Panc1 (cell line): ENCODE results near the gene TRIM62. TPM values are rescaled to one million over a fixed set of nuclear protein-coding genes. Genes with fewer than 3 reads are reported as not detected.

ENCODE experiments used
- ATAC-seq: fragments of 200-7000 bp; cut with Tn5 transposase; 2 replicates; pipeline ENCODE4 v1.9.1; 2020; ENCODE audit warnings: mild to moderate bottlenecking, moderate library complexity
- BruUV-seq: library from RNA; stranded (reverse); fragments of 400-500 nt; replicated peaks from 2 replicates; lab custom pipeline; 2021; lab: Mats Ljungman, UMichigan
- CTCF ChIA-PET: fragments of 300-600 bp; sonication (Branson Sonifier 250); formaldehyde crosslinking; loops from one replicate; lab custom pipeline; 2022; ENCODE audit warnings: antibody characterized with exemption; lab: Charles Lee
- POLR2A ChIA-PET: fragments of 300-600 bp; sonication (Branson Sonifier 250); formaldehyde crosslinking; loops from one replicate; lab custom pipeline; 2022; ENCODE audit warnings: antibody characterized with exemption; lab: Charles Lee
- DNase-seq: peaks from one replicate; pipeline ENCODE4 v3.0.0-alpha.2; 2010; ENCODE audit warnings: low read depth, low spot score
- H3K27ac ChIP-seq: 2 replicates; pipeline ENCODE4 v1.5.1; 2011; ENCODE audit warnings: mild to moderate bottlenecking, low read length, inconsistent platforms
- H3K27me3 ChIP-seq: fragments of 200-500 bp; sonication (Bioruptor generic); 2 replicates; pipeline ENCODE4 v1.6.0; 2014; ENCODE audit warnings: low read length, inconsistent platforms; ENCODE audit not compliant: control insufficient read depth, insufficient read depth
- H3K36me3 ChIP-seq: fragments of 200-500 bp; sonication (Bioruptor generic); 2 replicates; pipeline ENCODE4 v1.5.1; 2014; ENCODE audit warnings: inconsistent platforms, mild to moderate bottlenecking, low read length, moderate library complexity; ENCODE audit not compliant: control insufficient read depth, insufficient read depth
- H3K4me1 ChIP-seq: 2 replicates; pipeline ENCODE4 v1.5.1; 2011; ENCODE audit warnings: inconsistent platforms, mild to moderate bottlenecking, low read length, moderate library complexity; ENCODE audit not compliant: control insufficient read depth, insufficient read depth
- H3K4me3 ChIP-seq, 2 experiments: 2 replicates each; pipeline ENCODE4 v1.5.1; 2011 to 2012; ENCODE audit warnings: low read depth in 2 of 2, low read length in 2 of 2, mild to moderate bottlenecking in 2 of 2, inconsistent platforms in 1 of 2, moderate library complexity in 1 of 2
- H3K9me3 ChIP-seq: fragments of 200-500 bp; sonication (Bioruptor generic); 2 replicates; pipeline ENCODE4 v1.5.1; 2014; ENCODE audit warnings: low read depth, mild to moderate bottlenecking, inconsistent platforms, low read length, moderate library complexity; ENCODE audit not compliant: control insufficient read depth, insufficient read depth
- POLR2AphosphoS5 ChIP-seq: IDR thresholded peaks from 2 replicates; pipeline ENCODE4 v1.6.1; 2012; ENCODE audit warnings: mild to moderate bottlenecking, low read depth, low read length, moderate library complexity
- SIN3A ChIP-seq: IDR thresholded peaks from 2 replicates; pipeline ENCODE4 v1.6.1; 2012; ENCODE audit warnings: low read depth, mild to moderate bottlenecking, low read length, moderate library complexity, borderline replicate concordance; ENCODE audit not compliant: insufficient read depth
- TCF7L2 ChIP-seq: IDR thresholded peaks from 2 replicates; pipeline ENCODE4 v1.6.1; 2011; ENCODE audit warnings: mild to moderate bottlenecking, low read depth, low read length, inconsistent platforms
- in situ Hi-C: cut with HindIII; loops from 2 replicates; pipeline ENCODE4 v1.10.0; 2016; ENCODE audit warnings: low sequenced_read_pairs, low pct_unique_long_range_greater_than_20kb
- intact Hi-C: fragments of 100-400 bp; cut with micrococcal nuclease; formaldehyde crosslinking; loops from one replicate; pipeline ENCODE4 v1.10.0; 2022; ENCODE audit not compliant: unreplicated experiment
- total RNA-seq: library from RNA; stranded (reverse); gene quantifications from one replicate; pipeline ENCODE4 v1.2.1, GENCODE V29; 2021; ENCODE audit not compliant: unreplicated experiment
- TF ChIP-seq, protein P1 (sequence below): fragments of 450-650 bp; IDR thresholded peaks from 2 replicates; pipeline ENCODE4 v1.5.1; 2017; ENCODE audit warnings: mild to moderate bottlenecking
- TF ChIP-seq, protein P2 (sequence below), 2 experiments: IDR thresholded peaks; 2 replicates each; pipeline ENCODE4 v1.6.1; 2011 to 2012; ENCODE audit warnings: low read depth in 2 of 2, control low read depth in 1 of 2, low read length in 1 of 2, mild to moderate bottlenecking in 1 of 2, moderate library complexity in 1 of 2; ENCODE audit not compliant: insufficient read depth in 1 of 2

The TRIM62 gene
- total RNA-seq, 1 experiment from 2014 or later = 7.4 TPM

DNA sequence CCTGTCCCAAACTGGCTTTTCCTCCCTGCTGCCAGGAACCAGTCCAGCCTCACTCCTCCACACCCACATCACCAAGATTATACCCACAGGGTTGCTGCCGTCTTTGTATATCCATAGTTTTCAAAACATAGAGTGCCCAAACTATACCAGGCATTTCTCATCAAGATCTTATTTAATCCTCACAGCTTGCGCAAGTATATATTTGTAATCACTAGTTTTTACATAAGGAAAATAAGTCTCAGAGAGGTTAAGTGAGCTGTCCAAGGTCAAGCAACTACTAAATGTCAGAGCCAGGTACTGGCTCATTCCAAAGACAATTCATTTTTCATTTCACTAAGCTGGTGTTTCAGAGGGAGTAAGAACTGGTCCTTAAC lies 39.5 kb upstream of the TRIM62 start:
- H3K27me3 ChIP-seq = no peaks in the 10 kb centered on the region
- TF ChIP-seq POLR2AphosphoS5 (no peak), SIN3A (no peak), TCF7L2 (no peak)
- TF ChIP-seq, protein P1, sequence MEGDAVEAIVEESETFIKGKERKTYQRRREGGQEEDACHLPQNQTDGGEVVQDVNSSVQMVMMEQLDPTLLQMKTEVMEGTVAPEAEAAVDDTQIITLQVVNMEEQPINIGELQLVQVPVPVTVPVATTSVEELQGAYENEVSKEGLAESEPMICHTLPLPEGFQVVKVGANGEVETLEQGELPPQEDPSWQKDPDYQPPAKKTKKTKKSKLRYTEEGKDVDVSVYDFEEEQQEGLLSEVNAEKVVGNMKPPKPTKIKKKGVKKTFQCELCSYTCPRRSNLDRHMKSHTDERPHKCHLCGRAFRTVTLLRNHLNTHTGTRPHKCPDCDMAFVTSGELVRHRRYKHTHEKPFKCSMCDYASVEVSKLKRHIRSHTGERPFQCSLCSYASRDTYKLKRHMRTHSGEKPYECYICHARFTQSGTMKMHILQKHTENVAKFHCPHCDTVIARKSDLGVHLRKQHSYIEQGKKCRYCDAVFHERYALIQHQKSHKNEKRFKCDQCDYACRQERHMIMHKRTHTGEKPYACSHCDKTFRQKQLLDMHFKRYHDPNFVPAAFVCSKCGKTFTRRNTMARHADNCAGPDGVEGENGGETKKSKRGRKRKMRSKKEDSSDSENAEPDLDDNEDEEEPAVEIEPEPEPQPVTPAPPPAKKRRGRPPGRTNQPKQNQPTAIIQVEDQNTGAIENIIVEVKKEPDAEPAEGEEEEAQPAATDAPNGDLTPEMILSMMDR = no peak
- TF ChIP-seq, protein P2, sequence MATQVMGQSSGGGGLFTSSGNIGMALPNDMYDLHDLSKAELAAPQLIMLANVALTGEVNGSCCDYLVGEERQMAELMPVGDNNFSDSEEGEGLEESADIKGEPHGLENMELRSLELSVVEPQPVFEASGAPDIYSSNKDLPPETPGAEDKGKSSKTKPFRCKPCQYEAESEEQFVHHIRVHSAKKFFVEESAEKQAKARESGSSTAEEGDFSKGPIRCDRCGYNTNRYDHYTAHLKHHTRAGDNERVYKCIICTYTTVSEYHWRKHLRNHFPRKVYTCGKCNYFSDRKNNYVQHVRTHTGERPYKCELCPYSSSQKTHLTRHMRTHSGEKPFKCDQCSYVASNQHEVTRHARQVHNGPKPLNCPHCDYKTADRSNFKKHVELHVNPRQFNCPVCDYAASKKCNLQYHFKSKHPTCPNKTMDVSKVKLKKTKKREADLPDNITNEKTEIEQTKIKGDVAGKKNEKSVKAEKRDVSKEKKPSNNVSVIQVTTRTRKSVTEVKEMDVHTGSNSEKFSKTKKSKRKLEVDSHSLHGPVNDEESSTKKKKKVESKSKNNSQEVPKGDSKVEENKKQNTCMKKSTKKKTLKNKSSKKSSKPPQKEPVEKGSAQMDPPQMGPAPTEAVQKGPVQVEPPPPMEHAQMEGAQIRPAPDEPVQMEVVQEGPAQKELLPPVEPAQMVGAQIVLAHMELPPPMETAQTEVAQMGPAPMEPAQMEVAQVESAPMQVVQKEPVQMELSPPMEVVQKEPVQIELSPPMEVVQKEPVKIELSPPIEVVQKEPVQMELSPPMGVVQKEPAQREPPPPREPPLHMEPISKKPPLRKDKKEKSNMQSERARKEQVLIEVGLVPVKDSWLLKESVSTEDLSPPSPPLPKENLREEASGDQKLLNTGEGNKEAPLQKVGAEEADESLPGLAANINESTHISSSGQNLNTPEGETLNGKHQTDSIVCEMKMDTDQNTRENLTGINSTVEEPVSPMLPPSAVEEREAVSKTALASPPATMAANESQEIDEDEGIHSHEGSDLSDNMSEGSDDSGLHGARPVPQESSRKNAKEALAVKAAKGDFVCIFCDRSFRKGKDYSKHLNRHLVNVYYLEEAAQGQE (IDR thresholded peaks at IDR 0.05; ENCODE audit: insufficient read depth in 1 of 2, low read depth in 2 of 2, low read length in 1 of 2) = 0 out of 4 replicates have a peak, but pooled peaks of 1 of the 2 experiments have one; percentile 40
- H3K36me3 ChIP-seq = no peaks in the 10 kb centered on the region
- BruUV-seq = no TSS peak
- H3K27ac ChIP-seq = no peak overlapping the region
- ChIA-PET CTCF (no interaction called here), POLR2A (no interaction called here)
- ATAC-seq = no peak
- intact Hi-C loops (no loop called here), in situ Hi-C loops (no loop called here)
- H3K4me3 ChIP-seq = no peak overlapping the region
- DNase-seq = no peak
- H3K4me1 ChIP-seq = no peaks in the 10 kb centered on the region; the same call in 1 of the 2 replicates
- H3K9me3 ChIP-seq = peaks cover 14% of the 10 kb centered on the region

DNA sequence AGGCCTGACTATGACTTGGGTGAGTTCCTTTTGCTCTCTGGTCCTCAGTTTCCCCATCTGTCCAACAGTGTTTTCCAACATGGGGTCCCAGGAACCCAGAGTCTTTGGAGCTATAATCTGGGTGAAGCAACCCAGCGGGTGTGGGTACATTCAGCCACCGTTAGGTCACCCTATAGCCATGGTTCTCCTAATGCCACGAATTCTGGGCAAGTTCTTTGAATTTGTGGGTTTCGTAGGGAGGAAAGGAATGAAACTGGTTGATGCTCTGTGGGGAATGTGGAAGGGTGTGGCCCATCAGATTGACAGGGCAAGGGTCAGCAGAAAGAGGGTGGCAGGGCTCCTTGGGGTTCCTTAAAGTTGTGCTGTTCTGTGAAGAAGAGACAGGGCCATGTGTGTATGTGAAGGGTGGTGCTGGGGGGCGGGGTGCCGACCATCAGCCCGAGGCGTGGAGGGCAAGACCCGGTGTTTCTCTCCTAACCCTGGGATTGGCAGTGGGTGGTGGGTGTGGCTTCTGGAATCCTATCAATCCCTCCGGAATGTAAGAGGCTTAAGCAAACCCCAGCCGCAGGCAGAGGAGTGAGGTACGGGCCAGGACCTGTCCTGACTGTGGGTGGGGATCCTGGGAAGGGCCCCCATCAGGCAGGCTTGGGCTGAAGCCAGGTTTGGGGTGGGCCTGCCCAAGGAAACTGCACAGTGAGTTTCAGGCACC lies 39.0 kb upstream of the TRIM62 start:
- CTCF ChIA-PET = no interaction called here
- no TSS peak for BruUV-seq

More for the DNA sequence above, 39.0 kb upstream of the TRIM62 start:
- ATAC-seq = no peak
- no peak for DNase-seq
- POLR2A ChIA-PET = no interaction called here
- in situ Hi-C loops (no loop called here), intact Hi-C loops (no loop called here)
- no peaks in the 10 kb centered on the region; the same call in 1 of the 2 replicates for H3K4me1 ChIP-seq
- H3K36me3 ChIP-seq = no peaks in the 10 kb centered on the region
- no peak overlapping the region for H3K4me3 ChIP-seq
- no peaks in the 10 kb centered on the region for H3K27me3 ChIP-seq
- peaks cover 14% of the 10 kb centered on the region for H3K9me3 ChIP-seq
- H3K27ac ChIP-seq = no peak overlapping the region
- TF ChIP-seq POLR2AphosphoS5 (no peak), TCF7L2 (no peak), SIN3A (no peak)
- TF ChIP-seq, protein P2 (IDR thresholded peaks at IDR 0.05; ENCODE audit: insufficient read depth in 1 of 2, low read depth in 2 of 2, low read length in 1 of 2) = no peak
- TF ChIP-seq, protein P1 = no peak
